NCI-H2171 treated with DMSO at 0.1 percent for 48 hours (cell line): Measurements from ENCODE around the gene ACMSD.
"Not testable (repeated sequence)": the region's sequence is repeated elsewhere in the genome, so short reads cannot be mapped to it uniquely, and the experiment has no call there.

Source experiments
- DNase-seq: peaks from one replicate; lab custom pipeline; 2025; lab: John Stamatoyannopoulos, UW

The ACMSD gene

DNA sequence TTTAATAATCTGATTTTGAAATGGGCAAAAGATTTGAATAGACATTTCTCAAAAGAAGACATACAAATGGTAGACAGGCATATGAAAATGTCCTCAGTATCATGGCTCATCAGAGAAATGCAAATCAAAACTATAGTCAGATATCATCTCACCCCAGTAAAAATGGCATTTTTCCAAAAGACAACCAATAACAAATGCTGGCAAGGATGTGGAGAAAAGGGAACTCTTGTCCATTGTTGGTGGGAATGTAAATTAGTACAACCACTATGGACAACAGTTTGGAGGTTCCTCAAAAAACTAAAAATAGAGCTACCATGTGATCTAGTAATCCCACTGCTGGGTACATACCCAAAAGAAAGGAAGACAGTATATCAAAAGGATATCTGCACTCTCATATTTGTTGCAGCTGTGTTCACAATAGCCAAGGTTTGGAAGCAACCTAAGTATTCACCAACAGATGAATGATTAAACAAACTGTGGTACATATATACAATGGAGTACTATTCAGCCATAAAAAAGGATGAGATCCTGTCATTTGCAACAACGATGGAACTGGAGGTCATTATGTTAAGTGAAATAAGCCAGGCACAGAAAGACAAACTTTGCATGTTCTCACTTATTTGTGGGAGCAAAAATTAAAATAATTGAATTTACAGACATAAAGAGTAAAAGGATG, 69.2 kb downstream of the ACMSD start:
- DNase-seq: not testable (repeated sequence)

DNA sequence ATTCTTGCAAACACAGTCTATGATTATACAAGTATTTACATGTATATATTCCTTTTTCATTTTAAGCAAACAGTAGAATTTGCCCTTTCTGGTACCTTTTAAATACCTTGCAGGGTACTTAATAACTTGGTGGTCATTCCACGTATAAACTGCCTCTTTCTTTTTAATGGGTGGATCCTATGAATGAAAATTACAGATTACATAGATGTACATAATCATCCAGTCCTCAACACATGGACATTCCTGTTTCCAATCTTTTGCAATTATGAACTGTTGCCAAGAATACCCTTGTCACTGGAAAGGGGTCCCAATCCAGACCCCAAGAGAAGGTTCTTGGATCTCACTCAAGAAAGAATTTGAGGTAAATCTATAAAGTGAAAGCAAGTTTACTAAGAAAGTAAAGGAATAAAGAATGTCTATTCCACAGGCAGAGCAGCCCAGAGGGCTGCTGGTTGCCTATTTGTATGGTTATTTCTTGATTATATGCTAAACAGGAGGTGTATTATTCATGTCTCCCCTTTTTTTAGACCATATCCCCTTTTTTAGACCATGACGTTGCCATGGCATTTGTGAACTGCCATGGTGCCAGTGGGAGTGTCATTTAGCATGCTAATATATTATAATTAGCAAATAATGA, 72.5 kb downstream of the ACMSD start:
- DNase-seq: no peak

DNA sequence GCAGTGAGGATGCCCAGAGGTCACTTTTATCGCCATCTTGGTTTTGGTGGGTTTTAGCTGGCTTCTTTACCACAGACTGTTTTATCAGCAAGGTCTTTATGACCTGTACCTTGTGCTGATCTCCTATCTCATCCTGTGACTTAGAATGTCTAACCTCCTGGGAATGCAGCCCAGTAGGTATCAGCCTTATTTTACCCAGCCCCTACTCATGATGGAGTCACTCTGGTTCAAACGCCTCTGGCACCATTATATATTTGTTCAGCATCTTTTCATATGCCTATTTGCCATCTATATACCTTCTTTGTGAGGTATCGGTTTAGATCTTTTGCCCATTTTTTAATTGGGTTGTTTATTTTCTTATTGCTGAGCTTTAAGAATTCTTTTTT, 73.0 kb downstream of the ACMSD start:
- no peak for DNase-seq

DNA sequence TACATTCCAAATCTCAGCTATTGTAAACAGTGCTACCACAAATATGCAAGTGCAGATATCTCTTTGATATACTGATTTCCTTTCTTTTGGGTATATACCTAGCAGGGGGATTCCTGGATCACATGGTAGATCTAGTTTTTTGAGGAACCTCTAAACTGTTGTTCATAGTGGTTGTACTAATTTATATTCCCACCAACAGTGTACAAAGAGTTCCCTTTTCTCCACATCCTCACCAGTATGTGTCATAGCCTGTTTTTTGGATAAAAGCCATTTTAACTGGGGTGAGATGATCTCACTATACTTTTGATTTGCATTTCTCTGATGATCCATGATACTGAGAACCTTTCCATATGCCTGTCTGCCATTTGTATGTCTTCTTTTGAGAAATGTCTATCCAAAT, 73.9 kb downstream of the ACMSD start:
- no peak for DNase-seq

DNA sequence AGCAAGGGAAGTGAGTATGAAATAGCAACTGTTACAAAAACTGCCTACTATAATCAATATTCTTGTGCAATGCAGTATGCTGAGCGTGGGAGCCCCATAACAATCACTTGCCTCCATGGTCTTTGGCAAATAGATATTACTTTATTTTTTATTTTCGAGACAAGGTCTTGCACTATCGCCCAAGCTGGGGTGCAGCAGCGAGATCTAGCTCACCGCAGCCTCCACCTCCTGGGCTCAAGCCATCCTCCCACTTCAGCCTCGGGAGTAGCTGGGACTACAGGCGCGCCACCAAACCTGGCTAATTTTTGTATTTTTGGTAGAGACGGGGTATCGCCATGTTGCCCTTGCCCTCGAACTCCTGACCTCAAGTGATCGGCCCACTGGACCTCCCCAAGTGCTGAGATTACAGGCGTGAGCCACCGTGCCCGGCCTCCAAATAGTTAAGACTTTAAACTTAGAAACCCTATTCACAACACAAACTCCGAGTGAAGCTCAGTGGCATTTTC, 79.0 kb downstream of the ACMSD start:
- DNase-seq: no peak

DNA sequence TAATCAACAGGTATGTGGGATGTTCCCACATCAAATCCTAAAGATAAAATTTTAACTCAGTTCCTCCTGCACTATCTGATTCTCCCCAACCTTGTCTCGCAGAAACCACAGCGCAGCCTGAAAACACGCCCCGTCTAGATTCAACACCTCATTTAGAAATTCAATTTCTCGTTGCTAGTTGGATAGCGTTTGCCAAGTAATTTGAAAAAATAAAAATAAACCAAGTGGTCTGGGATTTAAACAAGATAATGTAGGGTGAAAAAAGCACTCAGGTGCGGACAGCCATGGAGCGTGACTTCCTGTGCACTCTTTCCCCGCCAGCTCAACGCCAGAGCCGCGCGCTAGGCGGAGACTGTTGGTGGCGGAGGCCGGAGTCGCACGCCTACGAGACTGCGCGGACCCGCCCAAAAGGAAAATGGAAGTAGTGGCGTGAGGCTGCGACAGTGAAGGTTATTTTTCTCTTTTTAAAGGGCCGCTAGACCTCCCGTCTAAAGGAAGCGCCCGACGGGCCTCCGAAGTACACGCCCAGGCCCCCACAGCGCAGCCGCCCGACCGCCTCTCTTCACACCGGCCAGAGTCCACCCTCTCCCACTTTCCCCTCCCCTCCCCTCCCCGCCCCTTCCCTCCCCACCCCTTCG, 79.6 kb downstream of the ACMSD start:
- peak; percentile 98 for DNase-seq

DNA sequence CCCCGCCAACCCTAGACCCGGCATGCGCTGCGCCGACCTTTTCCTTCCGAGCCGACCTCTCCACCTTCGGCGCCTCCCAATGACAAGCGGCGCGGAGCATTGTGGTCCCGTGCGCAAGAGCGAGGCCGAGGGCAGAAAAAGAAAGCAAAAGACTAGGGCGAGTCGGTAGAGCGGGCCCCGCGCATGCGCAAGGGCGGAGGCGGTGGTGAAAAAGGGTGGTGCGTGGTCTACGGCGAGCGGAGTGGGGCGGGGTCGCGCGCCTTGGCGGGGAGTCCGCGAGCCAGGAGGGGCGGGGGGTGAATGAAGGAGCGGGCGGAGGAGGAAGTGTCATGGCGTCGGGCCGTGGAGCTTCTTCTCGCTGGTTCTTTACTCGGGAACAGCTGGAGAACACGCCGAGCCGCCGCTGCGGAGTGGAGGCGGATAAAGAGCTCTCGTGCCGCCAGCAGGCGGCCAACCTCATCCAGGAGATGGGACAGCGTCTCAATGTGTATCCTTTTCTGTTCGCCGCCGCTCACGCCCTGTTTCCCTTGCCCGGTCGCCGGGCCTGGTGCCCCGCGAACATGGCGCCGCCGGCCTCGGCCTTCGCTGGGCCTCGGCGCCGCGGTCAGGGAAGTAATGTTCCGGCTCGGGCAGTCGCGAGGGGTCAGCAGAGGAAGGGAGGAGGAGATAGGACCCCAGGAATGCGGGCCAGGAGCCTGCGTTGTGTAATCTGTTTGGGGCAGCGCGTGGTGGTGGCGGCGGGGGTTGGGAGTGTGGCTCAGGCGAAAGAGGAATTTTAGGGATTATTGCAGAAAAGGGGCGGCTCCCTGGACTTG, 80.3 kb downstream of the ACMSD start, which contains the start of gene CCNT2:
Gene CCNT2 (plus strand): TSS at position 297 of the 815 bp plus-strand sequence. CDS start 33 bp downstream, at position 330.
- peak; percentile 99 for DNase-seq

DNA sequence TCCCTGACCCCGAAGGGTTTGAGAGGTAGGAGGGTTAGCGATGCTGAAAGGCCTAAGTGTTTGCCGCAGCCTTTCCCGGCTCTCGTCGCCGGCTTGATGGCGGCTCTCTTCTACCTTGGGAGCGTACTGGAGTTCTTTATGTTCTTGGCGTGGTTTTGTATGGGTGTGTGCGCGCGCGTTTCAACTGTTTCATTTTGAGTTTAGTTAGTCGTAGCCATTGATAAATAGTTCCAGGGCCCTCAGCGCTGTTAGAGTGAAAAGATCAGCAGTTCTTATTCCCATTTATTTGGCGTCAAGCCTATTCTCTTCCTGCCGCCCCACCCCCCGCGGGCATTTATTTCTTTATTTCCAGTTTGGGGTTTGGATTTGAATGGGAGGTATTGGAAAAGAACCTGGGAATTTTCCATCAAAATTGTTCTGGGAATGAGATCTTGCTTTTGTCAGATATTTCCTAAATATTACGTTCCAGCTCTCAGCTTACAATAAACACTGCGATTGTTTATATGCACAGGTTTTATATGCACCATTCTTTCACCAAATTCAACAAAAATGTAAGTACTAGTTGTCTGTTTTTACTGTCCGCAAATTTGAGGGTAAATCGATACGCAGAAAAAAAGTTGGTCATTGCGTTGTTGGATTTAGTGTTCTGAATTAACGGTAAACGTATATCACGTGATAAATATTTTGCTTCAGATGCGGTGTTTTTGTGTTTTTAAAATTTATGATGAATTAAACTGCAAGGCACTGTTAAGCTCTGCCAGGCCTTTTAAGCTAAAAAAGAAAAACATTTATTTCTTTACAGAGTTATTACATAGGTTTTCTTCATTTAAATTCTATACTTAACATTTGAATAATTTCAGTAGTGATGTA, 81.2 kb downstream of the ACMSD start:
- DNase-seq: peak; percentile 49

DNA sequence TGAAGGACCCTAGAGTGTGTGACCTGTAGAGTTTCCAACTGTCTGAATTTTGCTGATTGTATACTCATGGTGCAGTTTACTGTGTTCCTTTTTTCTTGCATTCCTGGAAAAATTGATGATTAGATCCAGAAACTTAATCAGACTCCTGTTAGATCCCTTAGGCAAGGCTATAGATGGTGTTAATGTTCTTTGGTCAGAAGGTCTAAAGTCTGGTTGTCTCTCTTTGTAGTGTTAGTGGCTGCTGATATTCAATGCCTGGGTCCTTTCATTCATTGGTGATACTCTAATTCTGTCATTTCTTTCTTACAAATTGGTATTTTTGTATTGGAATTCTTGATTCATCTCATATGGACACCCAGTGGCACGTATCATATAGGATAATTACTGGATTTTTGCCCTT, 86.5 kb downstream of the ACMSD start:
- DNase-seq: no peak

DNA sequence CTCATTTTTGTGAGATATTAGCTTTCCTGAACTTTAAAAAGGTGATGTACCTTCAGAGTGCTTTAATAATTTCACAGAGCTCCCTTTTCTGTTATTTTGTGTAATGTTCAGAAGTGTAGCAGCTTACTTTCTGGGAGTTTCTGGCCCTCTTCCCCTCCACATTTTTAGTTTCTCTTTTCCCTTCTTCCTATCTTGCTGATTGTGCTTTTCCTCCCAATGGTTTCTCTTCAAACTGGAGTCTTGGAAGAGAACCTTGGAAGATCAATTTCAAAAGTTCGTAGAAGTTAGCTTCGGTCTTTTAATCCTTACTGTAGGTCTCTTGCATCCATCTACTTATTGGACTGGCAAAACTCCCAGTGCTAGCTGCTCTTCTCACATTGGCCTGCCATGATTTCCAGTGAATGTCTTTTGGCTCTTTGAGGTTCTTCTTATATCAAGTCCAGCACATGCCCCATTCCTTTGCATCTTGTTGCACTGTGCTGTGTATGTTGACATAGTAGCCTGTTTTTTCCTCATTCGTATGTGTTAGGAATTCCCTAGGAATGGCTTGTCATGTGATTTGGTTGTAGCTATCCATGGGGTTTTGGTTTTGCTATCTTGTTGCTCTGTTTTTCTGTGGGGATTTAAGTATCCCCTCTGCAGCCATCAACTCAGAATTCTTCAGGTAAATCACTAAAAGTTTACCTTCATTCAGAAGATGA, 88.0 kb downstream of the ACMSD start:
- DNase-seq: no peak

DNA sequence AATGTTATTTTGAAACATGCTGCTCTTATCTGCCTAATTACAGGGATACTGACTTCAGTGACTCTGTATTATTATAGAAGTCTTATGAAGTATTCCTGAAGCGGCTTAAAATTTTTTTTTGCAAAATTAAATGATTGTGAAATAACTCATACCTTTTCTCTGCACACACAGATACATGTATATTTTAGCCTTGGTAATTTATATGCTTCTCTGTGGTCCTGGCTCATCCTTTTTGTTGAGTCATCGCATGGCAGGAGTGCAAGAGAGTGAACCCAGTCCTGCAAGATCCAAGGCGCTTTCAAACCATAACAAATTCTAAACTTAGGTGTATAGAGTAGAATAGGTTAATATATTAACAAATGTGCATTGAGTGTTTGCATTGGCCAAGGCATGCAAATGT, 88.8 kb downstream of the ACMSD start:
- DNase-seq: no peak

DNA sequence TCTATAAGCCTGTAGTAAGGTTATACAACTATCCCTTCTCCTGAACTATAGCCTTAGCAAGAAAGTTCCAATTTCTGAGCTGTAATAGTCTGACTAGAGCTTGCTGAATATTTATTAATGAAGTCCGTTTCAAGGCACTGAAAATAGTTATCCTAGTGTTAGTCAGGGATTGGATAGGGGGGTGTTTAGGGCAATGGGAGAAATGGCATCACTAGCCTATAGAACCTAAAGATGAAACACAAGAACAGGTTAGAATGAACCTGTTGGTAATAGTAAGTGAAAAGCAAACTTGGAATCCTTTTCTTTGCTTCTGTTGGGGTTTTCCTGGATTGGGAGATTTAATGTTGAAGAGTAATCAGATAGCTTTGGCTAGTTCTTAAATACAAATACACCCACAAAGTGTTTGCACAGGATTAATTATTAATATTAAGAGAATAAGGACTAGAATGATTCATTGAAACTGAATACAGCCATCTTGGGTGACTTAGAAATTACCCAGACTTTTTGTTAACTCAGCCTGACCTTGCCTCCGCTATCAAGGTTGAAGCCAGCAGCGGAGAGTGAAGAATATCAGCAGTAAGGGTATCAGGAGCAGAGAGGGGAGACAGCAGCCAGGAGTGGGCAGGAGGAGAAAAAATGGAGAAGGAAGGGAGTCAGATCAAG, 94.6 kb downstream of the ACMSD start:
- no peak for DNase-seq

DNA sequence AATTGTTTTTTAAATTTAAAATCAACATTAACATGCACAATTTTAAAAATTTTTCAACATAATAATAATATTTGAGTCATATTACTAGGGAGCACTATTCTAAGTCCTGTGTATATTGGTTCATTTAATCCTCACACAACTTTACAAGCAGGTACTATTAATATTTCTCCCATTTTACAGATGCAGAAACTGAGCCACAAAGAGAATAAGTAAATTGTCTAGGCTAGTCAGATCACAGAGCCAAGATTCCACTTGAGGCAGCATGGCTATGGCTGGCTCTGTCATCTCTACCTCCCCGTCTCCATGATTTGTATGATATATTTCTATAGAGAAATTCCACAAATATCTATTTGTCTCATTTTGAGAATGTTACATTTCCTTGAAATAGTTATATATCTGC, 95.3 kb downstream of the ACMSD start:
- no peak for DNase-seq

DNA sequence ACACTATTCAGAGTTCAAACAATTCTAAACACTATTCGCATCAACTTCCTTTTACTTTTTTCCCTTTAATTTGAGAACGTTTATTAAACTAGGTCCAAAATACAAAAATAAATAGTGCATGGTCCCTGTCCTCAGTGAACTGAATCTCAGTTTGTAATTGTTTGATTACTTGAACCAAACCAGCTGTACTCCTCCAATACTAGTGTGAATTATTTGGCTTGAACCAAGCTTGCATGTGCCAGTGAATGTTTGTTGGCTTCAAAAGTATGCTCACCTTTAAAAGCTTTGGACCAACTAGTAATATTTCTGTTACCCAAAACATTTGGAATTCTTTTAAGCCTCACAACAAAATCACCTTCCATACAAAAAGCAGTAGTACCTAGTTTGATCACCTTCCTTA, 95.7 kb downstream of the ACMSD start:
- DNase-seq: no peak

DNA sequence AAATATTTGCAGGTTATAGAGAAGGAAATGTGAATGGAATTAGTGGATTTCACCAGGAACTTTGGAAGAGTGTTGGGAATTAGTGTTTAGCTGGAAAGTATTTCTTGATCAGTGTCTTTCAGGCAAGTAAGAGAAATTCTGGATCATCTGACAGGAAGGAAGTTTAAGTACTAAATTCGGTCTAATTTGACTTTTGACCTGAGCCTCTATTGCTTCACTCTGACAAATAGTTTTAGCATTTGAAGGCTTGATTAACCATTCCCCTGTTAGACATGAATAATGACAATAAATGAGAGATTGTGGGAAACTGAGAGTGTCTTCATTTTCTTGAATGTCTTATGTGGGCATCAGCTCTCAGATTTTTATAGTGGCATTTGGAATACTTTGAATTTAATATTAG, 96.2 kb downstream of the ACMSD start:
- no peak for DNase-seq

DNA sequence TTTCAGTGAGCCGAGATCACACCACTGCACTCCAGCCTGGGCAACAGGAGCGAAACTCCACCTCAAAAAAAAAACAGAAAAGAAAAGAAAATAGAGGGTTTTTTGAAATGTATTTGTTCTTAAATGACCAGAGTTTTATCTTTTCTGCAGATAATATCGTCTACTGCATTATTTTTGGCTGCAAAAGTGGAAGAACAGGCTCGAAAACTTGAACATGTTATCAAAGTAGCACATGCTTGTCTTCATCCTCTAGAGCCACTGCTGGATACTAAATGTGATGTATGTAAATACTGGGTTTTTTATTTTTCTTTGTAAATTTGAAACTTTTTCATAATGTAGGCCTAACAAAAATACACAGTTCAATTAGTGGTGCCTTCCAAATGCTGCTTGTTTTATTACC, 98.3 kb downstream of the ACMSD start:
- no peak for DNase-seq

DNA sequence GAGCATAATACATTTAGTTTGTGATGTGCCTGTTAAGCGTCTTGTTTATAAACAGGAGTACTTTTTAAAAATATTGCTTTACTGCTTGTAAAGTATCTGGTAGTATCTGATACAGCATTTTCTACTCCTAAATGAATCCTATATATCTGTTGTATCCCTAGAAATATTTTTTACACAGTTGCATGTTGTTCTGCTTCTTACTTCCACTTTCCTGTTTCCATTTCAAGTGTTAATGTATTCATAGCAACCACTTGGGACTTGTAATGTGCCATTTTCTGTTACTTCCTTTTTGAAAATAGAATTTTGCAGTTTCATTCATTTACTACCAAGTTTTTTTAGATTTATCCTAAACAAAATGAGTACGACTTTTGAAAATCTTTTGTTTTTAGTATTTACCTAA, 105.1 kb downstream of the ACMSD start:
- no peak for DNase-seq

DNA sequence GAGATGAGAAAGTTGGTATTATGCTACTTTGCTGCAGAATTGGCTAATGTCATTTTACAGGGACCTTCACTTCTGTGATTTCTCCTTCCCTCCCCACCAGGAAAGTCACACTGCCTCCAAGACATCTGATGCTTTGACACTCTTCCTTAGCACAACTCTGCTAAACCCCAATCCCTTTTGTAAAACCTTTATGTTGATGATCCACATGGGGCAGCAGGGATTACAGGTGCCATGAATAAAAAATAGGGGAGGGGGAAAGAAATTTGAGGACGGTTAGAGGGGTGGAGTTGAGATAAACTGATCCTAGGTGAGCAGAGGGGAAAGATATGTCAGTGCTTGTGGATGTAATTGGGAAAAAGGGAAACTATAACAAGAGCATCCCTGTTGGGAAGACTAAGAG, 106.6 kb downstream of the ACMSD start:
- no peak for DNase-seq

DNA sequence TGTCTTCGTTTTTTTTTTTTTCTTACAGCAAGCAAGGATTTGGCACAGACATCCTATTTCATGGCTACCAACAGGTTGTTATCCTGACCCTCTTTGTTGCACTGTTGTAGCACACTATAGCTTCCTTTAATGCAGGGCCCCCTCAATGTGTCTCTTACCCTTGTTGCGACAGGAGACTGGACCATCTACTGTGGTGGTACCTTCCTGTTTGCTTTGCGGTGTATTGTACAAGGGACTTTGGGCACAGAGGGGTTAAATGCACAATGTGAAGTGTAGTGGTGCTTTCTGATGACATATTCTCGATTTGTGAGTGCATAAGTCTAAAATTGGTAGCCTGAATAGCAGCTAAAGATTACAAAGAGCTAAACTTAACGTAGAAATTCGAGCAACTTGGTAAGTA, 107.7 kb downstream of the ACMSD start:
- DNase-seq: no peak

DNA sequence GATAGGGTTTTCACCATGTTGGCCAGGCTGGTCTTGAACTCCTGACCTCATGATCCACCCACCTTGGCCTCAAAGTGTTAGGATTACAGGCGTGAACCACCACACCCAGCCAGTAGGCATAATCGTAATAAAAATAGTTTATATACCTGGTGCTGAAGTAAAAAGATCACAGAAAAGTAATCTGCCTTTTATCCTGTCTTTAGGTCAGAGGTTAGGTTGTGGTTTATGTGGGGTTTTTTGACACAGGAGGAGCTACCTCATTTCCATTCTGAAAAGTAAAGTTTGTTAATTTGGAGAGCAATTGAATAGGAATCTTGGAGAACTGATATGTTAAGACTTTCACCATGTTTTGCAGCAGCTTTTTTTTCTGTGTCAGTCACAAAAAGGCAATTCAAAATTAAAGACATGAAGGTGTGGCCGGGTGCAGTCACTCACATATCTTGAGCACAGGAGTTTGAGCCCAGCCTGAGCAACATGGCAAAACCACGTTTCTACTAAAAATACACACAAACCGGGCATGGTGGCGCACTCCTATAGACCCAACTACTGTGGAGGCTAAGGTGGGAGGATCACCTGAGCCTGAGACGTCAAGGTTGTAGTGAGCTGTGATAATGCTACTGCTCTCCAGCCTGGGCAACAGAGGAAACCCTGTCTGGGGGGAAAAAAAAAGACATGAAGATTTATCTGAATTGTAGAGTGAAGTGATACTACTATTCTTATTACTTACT, 111.7 kb downstream of the ACMSD start:
- DNase-seq: no peak
